Measurements from ENCODE around the gene KRT85.

KRT85 gene

GRCh38 chr12:52402377-52402776 lies 35.1 kb upstream of the KRT85 start:
- H2AFZ ChIP-seq (ENCODE audit: low read depth, low read length): no peak overlapping the region
- no peaks in the 10 kb centered on the region for H3K9me3 ChIP-seq (ENCODE audit: insufficient read depth, low read length, severe bottlenecking)
- no peak overlapping the region for H3K9ac ChIP-seq (ENCODE audit: low read depth, low read length)
- no peak overlapping the region for H3K4me2 ChIP-seq (ENCODE audit: insufficient read depth, low read length)
- no peaks in the 10 kb centered on the region for H3K79me2 ChIP-seq (ENCODE audit: insufficient read depth, low read length)
- H3K4me1 ChIP-seq (ENCODE audit: insufficient read depth, low read length): no peaks in the 10 kb centered on the region
- no peaks in the 10 kb centered on the region for H3K36me3 ChIP-seq (ENCODE audit: insufficient read depth, low read length)
- TF ChIP-seq CTCF (IDR thresholded peaks at IDR 0.05; ENCODE audit: borderline replicate concordance, extremely low read depth, low read length, poor library complexity, severe bottlenecking) (no peak), EZH2 (IDR thresholded peaks at IDR 0.05; ENCODE audit: borderline replicate concordance, low read depth, low read length, severe bottlenecking) (no peak)
- DNase-seq (no peak), ATAC-seq (ENCODE audit: insufficient read depth, low read depth) (no peak)
- peaks cover 4% of the 10 kb centered on the region; the same call in 1 of the 2 replicates for H4K20me1 ChIP-seq (ENCODE audit: insufficient read depth, low read length)
- peaks cover 6% of the 10 kb centered on the region for H3K27me3 ChIP-seq (ENCODE audit: insufficient read depth, low read length, poor library complexity)
- H3K27ac ChIP-seq (ENCODE audit: low read length): no peak overlapping the region
- no peak overlapping the region for H3K4me3 ChIP-seq (ENCODE audit: low read depth in 1 of 2, low read length in 2 of 2)

GRCh38 chr12:52401926-52402325 lies 34.6 kb upstream of the KRT85 start:
- Histone ChIP-seq H3K36me3 (ENCODE audit: insufficient read depth, low read length) (no peaks in the 10 kb centered on the region), H3K9me3 (ENCODE audit: insufficient read depth, low read length, severe bottlenecking) (no peaks in the 10 kb centered on the region), H3K4me3 (ENCODE audit: low read depth in 1 of 2, low read length in 2 of 2) (no peak overlapping the region), H3K79me2 (ENCODE audit: insufficient read depth, low read length) (no peaks in the 10 kb centered on the region), H3K4me2 (ENCODE audit: insufficient read depth, low read length) (no peak overlapping the region), H3K9ac (ENCODE audit: low read depth, low read length) (no peak overlapping the region), H3K4me1 (ENCODE audit: insufficient read depth, low read length) (no peaks in the 10 kb centered on the region), H2AFZ (ENCODE audit: low read depth, low read length) (no peak overlapping the region), H3K27me3 (ENCODE audit: insufficient read depth, low read length, poor library complexity) (peaks cover 6% of the 10 kb centered on the region), H3K27ac (ENCODE audit: low read length) (no peak overlapping the region), H4K20me1 (ENCODE audit: insufficient read depth, low read length) (peaks cover 4% of the 10 kb centered on the region; the same call in 1 of the 2 replicates)
- no peak for ATAC-seq (ENCODE audit: insufficient read depth, low read depth)
- TF ChIP-seq CTCF (IDR thresholded peaks at IDR 0.05; ENCODE audit: borderline replicate concordance, extremely low read depth, low read length, poor library complexity, severe bottlenecking): no peak
- no peak for DNase-seq

GRCh38 chr12:52401526-52401925 lies 34.2 kb upstream of the KRT85 start:
- H3K27me3 ChIP-seq (ENCODE audit: insufficient read depth, low read length, poor library complexity): peaks cover 6% of the 10 kb centered on the region
- no peaks in the 10 kb centered on the region for H3K36me3 ChIP-seq (ENCODE audit: insufficient read depth, low read length)
- H3K27ac ChIP-seq (ENCODE audit: low read length): no peak overlapping the region
- no peak overlapping the region for H3K4me3 ChIP-seq (ENCODE audit: low read depth in 1 of 2, low read length in 2 of 2)
- H3K4me2 ChIP-seq (ENCODE audit: insufficient read depth, low read length): no peak overlapping the region
- TF ChIP-seq EZH2 (IDR thresholded peaks at IDR 0.05; ENCODE audit: borderline replicate concordance, low read depth, low read length, severe bottlenecking) (no peak), CTCF (IDR thresholded peaks at IDR 0.05; ENCODE audit: borderline replicate concordance, extremely low read depth, low read length, poor library complexity, severe bottlenecking) (no peak)
- ATAC-seq (ENCODE audit: insufficient read depth, low read depth): no peak
- H3K79me2 ChIP-seq (ENCODE audit: insufficient read depth, low read length): no peaks in the 10 kb centered on the region
- H2AFZ ChIP-seq (ENCODE audit: low read depth, low read length): no peak overlapping the region
- H3K9ac ChIP-seq (ENCODE audit: low read depth, low read length): no peak overlapping the region
- peaks cover 4% of the 10 kb centered on the region; the same call in 1 of the 2 replicates for H4K20me1 ChIP-seq (ENCODE audit: insufficient read depth, low read length)
- H3K9me3 ChIP-seq (ENCODE audit: insufficient read depth, low read length, severe bottlenecking): no peaks in the 10 kb centered on the region
- no peaks in the 10 kb centered on the region for H3K4me1 ChIP-seq (ENCODE audit: insufficient read depth, low read length)
- DNase-seq: no peak

GRCh38 chr12:52400906-52401305 lies 33.6 kb upstream of the KRT85 start:
- Histone ChIP-seq H3K4me2 (ENCODE audit: insufficient read depth, low read length) (no peak overlapping the region), H3K36me3 (ENCODE audit: insufficient read depth, low read length) (no peaks in the 10 kb centered on the region), H3K79me2 (ENCODE audit: insufficient read depth, low read length) (no peaks in the 10 kb centered on the region), H3K27ac (ENCODE audit: low read length) (no peak overlapping the region), H3K4me3 (ENCODE audit: low read depth in 1 of 2, low read length in 2 of 2) (no peak overlapping the region), H3K9me3 (ENCODE audit: insufficient read depth, low read length, severe bottlenecking) (no peaks in the 10 kb centered on the region), H3K9ac (ENCODE audit: low read depth, low read length) (no peak overlapping the region), H3K4me1 (ENCODE audit: insufficient read depth, low read length) (no peaks in the 10 kb centered on the region), H4K20me1 (ENCODE audit: insufficient read depth, low read length) (peaks cover 4% of the 10 kb centered on the region; the same call in 1 of the 2 replicates), H2AFZ (ENCODE audit: low read depth, low read length) (no peak overlapping the region), H3K27me3 (ENCODE audit: insufficient read depth, low read length, poor library complexity) (peaks cover 6% of the 10 kb centered on the region)
- ATAC-seq (ENCODE audit: insufficient read depth, low read depth) (no peak), DNase-seq (no peak)
- TF ChIP-seq CTCF (IDR thresholded peaks at IDR 0.05; ENCODE audit: borderline replicate concordance, extremely low read depth, low read length, poor library complexity, severe bottlenecking): no peak
- TF ChIP-seq EZH2 (IDR thresholded peaks at IDR 0.05; ENCODE audit: borderline replicate concordance, low read depth, low read length, severe bottlenecking): no peak
